Gastroesophageal sphincter (tissue), 3 donors: ENCODE measurements around the gene ECI2.

Experiments
- EP300 ChIP-seq: sonication (generic); formaldehyde crosslinking; IDR thresholded peaks from one replicate; pipeline ENCODE4 v1.6.1; 2017; ENCODE audit warnings: antibody characterized with exemption, mild to moderate bottlenecking
- POLR2A ChIP-seq, 2 donors: fragments of 450-650 bp; IDR thresholded peaks; one replicate each; pipeline ENCODE4 v1.6.1; 2017; ENCODE audit warnings: antibody characterized with exemption in 2 of 2, mild to moderate bottlenecking in 2 of 2, moderate library complexity in 1 of 2
- POLR2AphosphoS5 ChIP-seq: sonication (generic); formaldehyde crosslinking; IDR thresholded peaks from one replicate; pipeline ENCODE4 v1.6.1; 2017; ENCODE audit warnings: antibody characterized with exemption
- TF ChIP-seq, protein P1 (sequence below), 4 experiments: fragments of 200-600 bp in 2 of 4; fragments of 450-650 bp in 2 of 4; sonication (generic) in 1 of 4; IDR thresholded peaks; one replicate each; pipeline ENCODE4 v1.5.1; 2017 to 2019; ENCODE audit warnings: antibody characterized with exemption in 4 of 4, mild to moderate bottlenecking in 2 of 4, moderate library complexity in 2 of 4

GRCh38 chr6:4157506-4157905 lies 22.1 kb upstream of the ECI2 start:
- TF ChIP-seq EP300 (no peak), POLR2A (IDR thresholded peaks at IDR 0.05) (no peak), POLR2AphosphoS5 (no peak)
- TF ChIP-seq, protein P1, sequence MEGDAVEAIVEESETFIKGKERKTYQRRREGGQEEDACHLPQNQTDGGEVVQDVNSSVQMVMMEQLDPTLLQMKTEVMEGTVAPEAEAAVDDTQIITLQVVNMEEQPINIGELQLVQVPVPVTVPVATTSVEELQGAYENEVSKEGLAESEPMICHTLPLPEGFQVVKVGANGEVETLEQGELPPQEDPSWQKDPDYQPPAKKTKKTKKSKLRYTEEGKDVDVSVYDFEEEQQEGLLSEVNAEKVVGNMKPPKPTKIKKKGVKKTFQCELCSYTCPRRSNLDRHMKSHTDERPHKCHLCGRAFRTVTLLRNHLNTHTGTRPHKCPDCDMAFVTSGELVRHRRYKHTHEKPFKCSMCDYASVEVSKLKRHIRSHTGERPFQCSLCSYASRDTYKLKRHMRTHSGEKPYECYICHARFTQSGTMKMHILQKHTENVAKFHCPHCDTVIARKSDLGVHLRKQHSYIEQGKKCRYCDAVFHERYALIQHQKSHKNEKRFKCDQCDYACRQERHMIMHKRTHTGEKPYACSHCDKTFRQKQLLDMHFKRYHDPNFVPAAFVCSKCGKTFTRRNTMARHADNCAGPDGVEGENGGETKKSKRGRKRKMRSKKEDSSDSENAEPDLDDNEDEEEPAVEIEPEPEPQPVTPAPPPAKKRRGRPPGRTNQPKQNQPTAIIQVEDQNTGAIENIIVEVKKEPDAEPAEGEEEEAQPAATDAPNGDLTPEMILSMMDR (IDR thresholded peaks at IDR 0.05) = no peak
